Right lobe of liver (tissue), 6 donors: ENCODE results near the gene FHIT. TPM values are rescaled to one million over a fixed set of nuclear protein-coding genes. Genes with fewer than 3 reads are reported as not detected.
A peak's percentile ranks its signal among the peaks of the same experiment; 100 is the strongest.

Source experiments
- ATAC-seq, 4 donors: fragments of 200-7000 bp; cut with Tn5 transposase; one replicate each; pipeline ENCODE4 v1.9.1; 2020; ENCODE audit warnings: mild to moderate bottlenecking in 4 of 4, moderate library complexity in 4 of 4
- DNase-seq, 3 donors: peaks; one replicate each; pipeline ENCODE4 v3.0.0-alpha.2; 2020
- H3K27ac ChIP-seq, 3 donors: fragments of 200-600 bp; one replicate each; pipeline ENCODE4 v1.8.0; 2022
- H3K27me3 ChIP-seq, 2 donors: fragments of 200-600 bp; one replicate each; pipeline ENCODE4 v1.8.0; 2022
- H3K36me3 ChIP-seq, 4 donors: fragments of 200-600 bp; sonication (generic) in 1 of 4; one replicate each; pipeline versions ENCODE4 v1.5.1 to v1.8.0; 2017 to 2022; ENCODE audit warnings: control low read depth in 1 of 4
- H3K4me1 ChIP-seq, 4 donors: fragments of 200-600 bp; sonication (generic) in 1 of 4; one replicate each; pipeline versions ENCODE4 v1.5.1 to v1.8.0; 2017 to 2022; ENCODE audit warnings: control low read depth in 1 of 4
- H3K4me3 ChIP-seq, 3 donors: fragments of 200-600 bp; one replicate each; pipeline ENCODE4 v1.8.0; 2022
- H3K9me3 ChIP-seq, 4 donors: fragments of 200-600 bp; sonication (generic) in 1 of 4; one replicate each; pipeline versions ENCODE4 v1.5.1 to v1.8.0; 2017 to 2022; ENCODE audit warnings: control low read depth in 1 of 4
- CTCF ChIP-seq, 4 donors: fragments of 200-600 bp in 3 of 4; fragments of 450-650 bp in 1 of 4; IDR thresholded peaks; one replicate each; pipeline versions ENCODE4 v1.5.1 to v1.8.0; 2016 to 2022; ENCODE audit warnings: antibody characterized with exemption in 4 of 4, mild to moderate bottlenecking in 2 of 4
- POLR2A ChIP-seq: fragments of 450-650 bp; IDR thresholded peaks from one replicate; pipeline ENCODE4 v1.6.1; 2017; ENCODE audit warnings: antibody characterized with exemption, mild to moderate bottlenecking
- WGBS: methylation state at CpG from one replicate; pipeline ENCODE4 v1.1.6; 2018; ENCODE audit warnings: low coverage, low lambda C conversion rate; ENCODE audit not compliant: insufficient coverage; ENCODE audit errors: missing lambda C conversion rate; 5-methylcytosine and 5-hydroxymethylcytosine counted together
- intact Hi-C, 2 donors: fragments of 100-400 bp; cut with DNase I; formaldehyde crosslinking; loops; one replicate each; pipeline versions ENCODE4 v1.11.2 to v1.14.1; 2022
- total RNA-seq, 6 experiments: library from RNA; depleted of rRNA in 2 of 6; stranded (reverse); fragments of >200 nt in 2 of 6; fragmentation: NEBNext Ultra II Directional in 3 of 6; extraction: Animal tissue kit (Norgen Biotek cat#: 25700) in 3 of 6; gene quantifications; one replicate each; pipeline versions ENCODE4 v1.1.0 to v1.2.4, GENCODE V29; 2016 to 2023
- donor health status: DM: no; HTN: yes; CAD: no.
- donor health status: DM: no; HTN: no; CAD: no.
- donor health status: DM: no; HTN: no; CAD: no.
- donor health status: DM: no; HTN: yes; CAD: no.
- donor health status: DM: no; HTN: yes; CAD: no.

FHIT gene
- total RNA-seq, 6 experiments from 2014 or later: 6.6 to 11.2 (median 8.0) TPM

DNA sequence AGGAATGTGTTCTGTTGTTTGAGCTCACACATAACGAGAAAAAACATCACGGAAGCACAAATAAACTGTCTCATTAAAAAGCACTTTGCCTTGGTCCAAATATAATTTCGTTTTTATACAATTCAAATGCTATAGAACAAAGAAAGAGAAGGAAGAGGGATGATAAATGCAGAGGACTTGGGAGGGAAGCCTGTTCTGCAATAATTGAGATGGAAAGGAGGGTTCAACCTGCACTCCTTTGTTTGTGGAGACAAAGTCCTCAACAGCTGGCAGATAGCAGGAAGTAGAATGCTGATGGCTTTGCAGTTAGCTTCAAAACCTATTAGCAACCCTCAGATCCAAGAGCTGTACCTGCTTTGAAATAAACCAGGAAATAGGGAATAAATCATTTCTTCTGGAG, 1010.8 kb downstream of the FHIT start:
- intact Hi-C loops: no loop called here
- Histone ChIP-seq H3K9me3 (no peaks in the 10 kb centered on the region), H3K36me3 (no peaks in the 10 kb centered on the region), H3K4me3 (no peak overlapping the region), H3K27ac (no peak overlapping the region), H3K27me3 (no peaks in the 10 kb centered on the region), H3K4me1 (no peaks in the 10 kb centered on the region)
- 57% methylated on average over 3 of the region's 3 CpGs for WGBS
- no peak for TF ChIP-seq POLR2A
- TF ChIP-seq CTCF (IDR thresholded peaks at IDR 0.05): no peak
- ATAC-seq (peak; percentile 80 to 98 (median 88)), DNase-seq (no peak)

DNA sequence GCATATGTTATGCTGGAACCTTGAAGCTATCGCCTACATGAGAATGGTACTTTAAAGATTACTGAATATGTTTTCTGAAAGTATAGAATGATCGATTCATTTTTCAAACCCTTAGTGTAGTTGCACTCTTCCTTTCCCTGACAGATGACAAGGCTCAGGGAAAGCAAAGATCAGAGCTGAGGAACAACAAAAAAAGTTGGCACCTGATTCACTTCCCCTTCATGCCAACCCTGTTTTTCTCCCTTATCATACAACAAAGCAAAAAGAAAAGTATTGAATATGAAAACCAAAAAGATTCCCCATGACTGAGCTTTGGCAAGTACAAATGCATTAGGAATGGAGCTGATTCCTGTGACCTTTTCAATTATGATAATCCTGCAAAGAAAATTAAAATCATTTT, 1012.7 kb downstream of the FHIT start:
- DNase-seq: no peak
- no peaks in the 10 kb centered on the region for H3K27me3 ChIP-seq
- TF ChIP-seq POLR2A (no peak), CTCF (IDR thresholded peaks at IDR 0.05) (no peak)
- no peaks in the 10 kb centered on the region for H3K36me3 ChIP-seq
- intact Hi-C loops: no loop called here
- H3K4me3 ChIP-seq: no peak overlapping the region
- no peaks in the 10 kb centered on the region for H3K4me1 ChIP-seq
- no peak for ATAC-seq
- H3K27ac ChIP-seq: no peak overlapping the region
- no peaks in the 10 kb centered on the region for H3K9me3 ChIP-seq
- 60% methylated on average over 2 of the region's 2 CpGs for WGBS

GRCh38 chr3:60229502-60229901, 1021.8 kb downstream of the FHIT start:
- DNase-seq (no peak), ATAC-seq (no peak)
- intact Hi-C loops: no loop called here
- Histone ChIP-seq H3K36me3 (no peaks in the 10 kb centered on the region), H3K4me3 (no peak overlapping the region), H3K27ac (no peak overlapping the region), H3K9me3 (no peaks in the 10 kb centered on the region), H3K4me1 (no peaks in the 10 kb centered on the region), H3K27me3 (no peaks in the 10 kb centered on the region)
- WGBS: 100% methylated on average over 1 of the region's 2 CpGs
- no peak for TF ChIP-seq POLR2A
- no peak for TF ChIP-seq CTCF (IDR thresholded peaks at IDR 0.05)

- H3K27ac ChIP-seq: no peak overlapping the region
- no peak for TF ChIP-seq POLR2A
- no peak for TF ChIP-seq CTCF (IDR thresholded peaks at IDR 0.05)
- no peak for DNase-seq
- H3K9me3 ChIP-seq: no peaks in the 10 kb centered on the region
- no peaks in the 10 kb centered on the region for H3K4me1 ChIP-seq
- intact Hi-C loops: no loop called here
- H3K4me3 ChIP-seq: no peak overlapping the region
- no peak for ATAC-seq
- H3K27me3 ChIP-seq: no peaks in the 10 kb centered on the region
- no peaks in the 10 kb centered on the region for H3K36me3 ChIP-seq
- WGBS: 86% methylated on average over 3 of the region's 4 CpGs
These were observed 1022.4 kb downstream of the FHIT start for GRCh38 chr3:60228823-60229222.

GRCh38 chr3:60226912-60227311, 1024.3 kb downstream of the FHIT start:
- Histone ChIP-seq H3K27me3 (no peaks in the 10 kb centered on the region), H3K27ac (no peak overlapping the region), H3K36me3 (no peaks in the 10 kb centered on the region), H3K4me1 (no peaks in the 10 kb centered on the region), H3K9me3 (no peaks in the 10 kb centered on the region), H3K4me3 (no peak overlapping the region)
- TF ChIP-seq POLR2A (no peak), CTCF (IDR thresholded peaks at IDR 0.05) (no peak)
- DNase-seq (no peak), ATAC-seq (no peak)
- intact Hi-C loops: no loop called here
- 67% methylated on average over 2 of the region's 2 CpGs for WGBS
